ENCODE measurements around the gene ANKRD23. TPM values are rescaled to one million over a fixed set of nuclear protein-coding genes. Genes with fewer than 3 reads are reported as not detected.

The ANKRD23 gene
- total and polyA plus RNA-seq, 4 experiments from 2014 or later, result 1.5 to 19.7 (median 19.4) TPM; not detected in 1

DNA sequence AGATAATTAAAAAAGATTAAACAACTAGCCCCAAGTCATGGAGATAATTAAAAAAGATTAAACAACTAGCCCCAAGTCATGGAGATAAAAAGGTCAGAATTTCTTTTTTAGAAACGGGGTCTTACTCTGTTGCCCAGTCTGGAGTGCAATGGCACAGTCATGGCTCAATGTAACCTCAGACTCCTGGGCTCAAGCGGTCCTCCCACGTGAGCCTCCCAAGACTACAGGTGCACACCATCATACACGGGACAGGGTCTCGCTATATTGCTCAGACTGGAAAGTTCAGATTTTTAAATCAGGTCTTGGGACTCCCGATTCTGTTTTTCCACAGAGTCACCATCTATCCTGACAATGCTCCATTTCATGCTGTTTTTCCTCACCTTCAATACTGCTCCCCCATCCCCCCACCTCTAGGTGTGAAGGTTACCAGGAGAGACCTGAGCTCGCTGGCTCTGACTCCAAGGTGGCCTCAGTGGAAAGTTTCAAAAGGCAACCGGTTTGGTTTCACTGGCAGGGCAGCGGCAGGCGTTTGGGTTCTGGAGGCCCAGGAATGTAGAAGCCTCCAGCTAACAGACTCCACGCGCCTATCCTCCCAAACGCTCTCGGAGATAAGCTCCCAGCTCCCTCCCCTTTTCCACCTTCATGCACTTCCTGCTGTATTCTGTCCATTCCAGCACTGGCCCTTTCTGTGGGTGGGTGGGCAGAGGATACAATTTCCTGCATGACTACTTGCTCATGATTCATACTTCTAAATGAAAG, 28.9 kb upstream of the ANKRD23 start:
- intact Hi-C loops (cut with micrococcal nuclease), result no loop called here
- peak overlapping the region; percentile 30 to 88 (median 77) for H3K27ac Mint-ChIP-seq

DNA sequence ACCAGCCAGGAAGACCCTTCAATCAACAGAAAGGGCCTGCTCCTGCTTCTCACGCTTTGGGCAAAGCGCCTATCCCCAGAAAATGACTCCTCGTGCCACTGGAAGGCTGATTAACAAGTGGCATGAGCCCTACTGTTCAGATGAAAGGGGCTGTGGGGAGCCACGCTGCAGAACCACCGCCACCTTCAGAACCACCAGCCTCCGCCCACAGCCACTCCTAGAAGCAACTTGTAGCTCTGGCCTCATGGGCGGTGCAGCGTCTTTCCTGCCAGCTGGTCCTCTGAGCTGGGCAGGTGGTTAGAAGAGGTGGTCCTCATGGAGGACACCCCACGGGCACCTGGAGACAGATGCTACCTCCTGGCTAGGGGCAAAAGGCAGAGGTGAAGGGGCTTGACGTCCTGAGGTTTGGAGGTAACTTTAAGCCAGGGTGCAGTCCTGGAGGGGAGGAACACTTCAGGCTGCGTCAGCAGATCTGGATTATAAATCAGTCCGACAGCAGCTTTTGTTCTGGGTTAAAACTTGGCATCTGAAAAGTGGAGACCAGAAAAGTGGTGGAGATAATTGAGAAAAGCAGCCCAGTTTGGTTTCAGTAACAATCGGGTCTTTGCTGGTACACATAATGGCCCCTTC, 26.9 kb upstream of the ANKRD23 start:
- peak overlapping the region; percentile 86 to 97 (median 92) for H3K4me3 Mint-ChIP-seq
- Histone ChIP-seq H3K9me3 (ENCODE audit: control insufficient read depth in 1 of 2, low read length in 2 of 2) (no peaks in the 10 kb centered on the region), H3K27ac (ENCODE audit: low read depth, low read length) (peak overlapping the region; percentile 71), H3K4me3 (ENCODE audit: low read length in 2 of 2) (peak overlapping the region; percentile 13 to 72), H3K36me3 (ENCODE audit: insufficient read depth, low read length) (peaks cover 14% of the 10 kb centered on the region), H3K27me3 (ENCODE audit: insufficient read depth, low read length) (no peaks in the 10 kb centered on the region), H3K4me1 (ENCODE audit: insufficient read depth, low read length) (peaks cover 51% of the 10 kb centered on the region)
- peak; percentile 76 to 84 (median 80) for DNase-seq
- H3K9me3 Mint-ChIP-seq, result no peaks in the 10 kb centered on the region
- ChIA-PET POLR2A (ENCODE audit: partially characterized antibody) (interaction anchor here (0.6 to 9.8 kb wide), 21 partner anchors 11 to 334 kb away, joined by 3 to 161 read pairs (median 4); partner anchors contain the start of genes ANKRD36, ANKRD39 and ARID5A), CTCF (ENCODE audit: partially characterized antibody) (interaction anchor here (0.7 to 7.2 kb wide), 15 partner anchors 8 to 241 kb away, joined by 3 to 71 read pairs (median 4); partner anchors contain the start of gene ANKRD39)
- intact Hi-C loops (cut with micrococcal nuclease), result loop anchor here (1.0 kb wide), 5 partner anchors 12 to 93 kb away; partner anchors contain the start of genes ANKRD39 and CNNM3
- peak overlapping the region; percentile 88 to 98 (median 95) for H3K27ac Mint-ChIP-seq
- peaks cover 34 to 73% (median 49%) of the 10 kb centered on the region in 4 donors for H3K4me1 Mint-ChIP-seq
- H3K36me3 Mint-ChIP-seq, result peaks cover 2 to 26% of the 10 kb centered on the region in 2 donors
- H3K27me3 Mint-ChIP-seq, result no peaks in the 10 kb centered on the region

More for the DNA sequence above, 28.9 kb upstream of the ANKRD23 start:
- no peaks in the 10 kb centered on the region for H3K27me3 ChIP-seq (ENCODE audit: insufficient read depth, low read length)
- ChIA-PET CTCF (ENCODE audit: partially characterized antibody) (interaction anchor here (0.9 to 7.2 kb wide), 5 partner anchors 10 to 82 kb away, joined by 3 to 71 read pairs (median 5); partner anchors contain the start of gene ANKRD39), POLR2A (ENCODE audit: partially characterized antibody) (interaction anchor here (1.0 to 9.8 kb wide), 9 partner anchors 9 to 90 kb away, joined by 3 to 161 read pairs (median 7); partner anchors contain the start of gene ANKRD39)
- peaks cover 23 to 58% (median 38%) of the 10 kb centered on the region in 4 donors for H3K4me1 Mint-ChIP-seq
- H3K4me3 ChIP-seq (ENCODE audit: low read length in 2 of 2), result no peak overlapping the region
- H3K36me3 ChIP-seq (ENCODE audit: insufficient read depth, low read length), result no peaks in the 10 kb centered on the region
- no peaks in the 10 kb centered on the region for H3K27me3 Mint-ChIP-seq
- H3K9me3 Mint-ChIP-seq, result no peaks in the 10 kb centered on the region
- no peak for DNase-seq
- H3K9me3 ChIP-seq (ENCODE audit: control insufficient read depth in 1 of 2, low read length in 2 of 2), result no peaks in the 10 kb centered on the region
- H3K27ac ChIP-seq (ENCODE audit: low read depth, low read length), result no peak overlapping the region
- H3K4me3 Mint-ChIP-seq, result peak overlapping the region in 2 of 8 donors; percentile 39 to 41
- H3K36me3 Mint-ChIP-seq, result peaks cover 0 to 12% of the 10 kb centered on the region in 2 donors
- H3K4me1 ChIP-seq (ENCODE audit: insufficient read depth, low read length), result peaks cover 34% of the 10 kb centered on the region

DNA sequence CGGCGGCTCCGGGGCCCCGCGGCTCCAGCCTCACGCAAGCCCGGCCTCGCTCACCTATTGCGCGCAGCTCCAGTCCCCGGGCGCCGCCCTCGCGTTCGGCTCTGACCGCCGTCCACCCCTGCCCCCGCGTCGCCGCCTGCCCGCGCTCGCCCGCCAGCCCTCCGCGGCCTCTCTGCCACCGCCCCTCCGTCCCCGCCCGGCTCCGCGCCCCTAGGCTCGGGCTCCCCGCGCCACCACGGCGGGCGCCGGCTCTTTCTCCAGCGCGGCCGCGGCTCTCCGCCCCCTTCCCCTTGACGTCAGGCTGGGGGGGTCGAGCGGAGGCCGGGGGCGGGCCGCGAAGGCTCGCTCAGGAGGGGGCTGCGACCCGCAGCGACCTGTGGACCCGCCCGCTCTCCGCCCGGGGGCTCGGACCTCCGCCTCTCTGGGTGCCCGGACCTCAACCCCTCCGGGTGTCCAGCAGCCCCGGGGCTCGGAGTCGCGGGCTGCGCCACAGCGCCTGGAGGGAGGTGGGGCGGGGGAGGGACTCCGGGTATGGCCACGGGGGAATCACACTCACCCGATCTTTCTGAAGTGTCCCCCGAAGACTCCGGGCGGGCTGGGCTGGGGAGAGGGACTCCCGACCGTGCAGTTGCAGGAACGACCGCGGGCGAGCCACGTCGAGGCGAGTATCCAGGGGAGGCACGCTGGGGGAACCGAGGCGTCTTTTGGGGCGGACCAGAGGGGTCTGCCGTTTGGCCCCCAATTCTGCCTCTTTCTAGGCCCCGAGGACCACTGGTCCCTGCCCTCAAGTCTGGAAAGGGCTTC, 26.2 kb upstream of the ANKRD23 start, which contains the start of gene SEMA4C:
Gene SEMA4C, minus strand, starts transcription at position 259 of the 804 bp plus-strand sequence. CDS start 2,194 bp downstream, outside the sequence.
- Mint-ChIP-seq H3K27me3 (no peaks in the 10 kb centered on the region), H3K4me3 (peak within 1 kb of the TSS; percentile 86 to 97 (median 92)), H3K36me3 (peaks cover 6 to 32% of the 10 kb centered on the region in 2 donors), H3K9me3 (no peaks in the 10 kb centered on the region), H3K4me1 (peaks cover 35 to 71% (median 51%) of the 10 kb centered on the region in 4 donors), H3K27ac (peak within 1 kb of the TSS; percentile 88 to 98 (median 95))
- Histone ChIP-seq H3K4me3 (ENCODE audit: low read length in 2 of 2) (peak within 1 kb of the TSS; percentile 36 to 72), H3K9me3 (ENCODE audit: control insufficient read depth in 1 of 2, low read length in 2 of 2) (no peaks in the 10 kb centered on the region), H3K27me3 (ENCODE audit: insufficient read depth, low read length) (no peaks in the 10 kb centered on the region), H3K36me3 (ENCODE audit: insufficient read depth, low read length) (peaks cover 21% of the 10 kb centered on the region), H3K4me1 (ENCODE audit: insufficient read depth, low read length) (peaks cover 51% of the 10 kb centered on the region), H3K27ac (ENCODE audit: low read depth, low read length) (peak within 1 kb of the TSS; percentile 71)
- peak; percentile 68 to 78 (median 69) for DNase-seq
- intact Hi-C loops (cut with micrococcal nuclease), result loop anchor here (1.0 kb wide), 5 partner anchors 12 to 93 kb away; partner anchors contain the start of genes ANKRD39 and CNNM3
- CTCF ChIA-PET (ENCODE audit: partially characterized antibody), result interaction anchor here (0.7 to 7.2 kb wide), 10 partner anchors 11 to 85 kb away, joined by 3 to 71 read pairs (median 6); partner anchors contain the start of gene ANKRD39
- POLR2A ChIA-PET (ENCODE audit: partially characterized antibody), result interaction anchor here (0.8 to 9.8 kb wide), 20 partner anchors 11 to 332 kb away, joined by 3 to 161 read pairs (median 14); partner anchors contain the start of genes ANKRD36, ANKRD39 and ARID5A

DNA sequence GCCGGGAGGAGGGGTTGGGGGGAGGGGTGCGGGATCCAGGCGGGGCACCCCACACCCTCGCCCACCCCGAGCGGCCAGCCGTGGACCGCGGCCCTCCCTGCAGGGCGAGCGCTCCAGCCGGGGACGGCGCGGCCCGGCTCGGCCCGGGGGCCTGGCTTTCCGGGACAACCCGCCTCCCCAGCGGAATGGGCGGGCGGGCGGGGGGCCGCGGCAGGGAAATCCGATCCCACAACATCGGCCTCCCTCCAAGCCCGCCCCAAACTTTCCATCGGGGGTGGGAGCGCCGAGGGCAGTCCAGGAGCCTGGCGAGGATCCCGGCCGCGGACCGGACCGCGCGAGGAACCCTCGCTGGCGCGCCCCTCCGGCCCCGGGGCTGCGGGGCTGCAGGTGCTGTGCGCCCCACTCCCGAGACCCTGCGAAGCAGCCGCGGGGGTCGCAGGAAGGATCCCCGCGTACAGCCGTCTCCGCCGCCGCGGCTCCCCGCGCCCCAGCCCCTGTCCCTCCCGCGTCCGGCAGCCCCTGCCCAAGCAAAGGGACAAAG, 25.5 kb upstream of the ANKRD23 start:
- intact Hi-C loops (cut with micrococcal nuclease), result no loop called here
- no peaks in the 10 kb centered on the region for H3K9me3 ChIP-seq (ENCODE audit: control insufficient read depth in 1 of 2, low read length in 2 of 2)
- H3K9me3 Mint-ChIP-seq, result no peaks in the 10 kb centered on the region
- H3K4me3 Mint-ChIP-seq, result peak overlapping the region in 4 of 8 donors; percentile 44 to 93 (median 73)
- no peaks in the 10 kb centered on the region for H3K27me3 ChIP-seq (ENCODE audit: insufficient read depth, low read length)
- H3K27me3 Mint-ChIP-seq, result no peaks in the 10 kb centered on the region
- H3K27ac Mint-ChIP-seq, result peak overlapping the region in 1 of 7 donors; percentile 94
- H3K36me3 ChIP-seq (ENCODE audit: insufficient read depth, low read length), result peaks cover 28% of the 10 kb centered on the region
- peak overlapping the region; percentile 71 for H3K27ac ChIP-seq (ENCODE audit: low read depth, low read length)
- ChIA-PET CTCF (ENCODE audit: partially characterized antibody) (interaction anchor here (0.8 to 16.0 kb wide), 12 partner anchors 10 to 94 kb away, joined by 3 to 624 read pairs (median 4); partner anchors contain the start of gene ANKRD39), POLR2A (ENCODE audit: partially characterized antibody) (interaction anchor here (0.9 to 9.8 kb wide), 17 partner anchors 10 to 331 kb away, joined by 3 to 161 read pairs (median 15); partner anchors contain the start of genes ANKRD36, ANKRD39 and ARID5A)
- peaks cover 6 to 37% of the 10 kb centered on the region in 2 donors for H3K36me3 Mint-ChIP-seq
- H3K4me1 Mint-ChIP-seq, result peaks cover 33 to 64% (median 47%) of the 10 kb centered on the region in 4 donors
- peaks cover 45% of the 10 kb centered on the region for H3K4me1 ChIP-seq (ENCODE audit: insufficient read depth, low read length)
- no peak for DNase-seq
- peak overlapping the region in 1 of 2 donors; percentile 72 for H3K4me3 ChIP-seq (ENCODE audit: low read length in 2 of 2)

DNA sequence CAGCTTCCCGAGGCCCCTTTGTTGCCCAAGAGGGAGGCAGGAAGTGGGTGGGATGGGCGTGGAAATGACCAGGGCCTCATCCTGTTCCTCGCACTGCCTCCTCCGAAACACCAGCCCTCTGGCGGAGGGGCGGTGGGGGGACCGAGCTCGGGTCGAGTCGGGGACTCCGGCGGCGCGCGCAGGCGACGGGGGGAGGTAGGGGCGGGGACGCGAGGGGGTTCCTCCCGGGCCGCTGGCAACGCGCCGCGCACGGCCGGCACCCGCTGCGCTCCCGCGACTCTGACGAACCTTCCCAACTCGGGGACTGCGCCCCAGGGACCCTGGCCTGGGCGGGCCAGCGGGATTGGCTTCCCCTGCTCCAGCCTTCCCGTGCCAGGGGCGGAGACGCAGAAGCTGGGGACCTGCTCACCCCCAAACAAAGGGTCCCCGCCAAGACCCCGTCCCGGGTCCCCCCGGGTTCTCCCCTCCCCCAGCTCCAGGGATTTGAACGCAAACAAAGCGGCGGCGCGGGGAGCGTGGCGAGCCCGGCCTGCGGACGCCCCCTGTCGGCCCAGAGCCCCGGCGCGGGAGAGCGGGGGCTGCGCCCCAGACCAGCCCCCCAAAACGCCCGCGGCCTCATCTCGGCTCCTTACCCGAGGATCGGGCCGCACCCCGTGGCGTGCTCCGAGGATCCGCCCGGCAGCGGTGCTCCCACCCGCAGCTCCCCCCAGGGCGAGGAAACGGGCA, 24.9 kb upstream of the ANKRD23 start:
- Histone ChIP-seq H3K27ac (ENCODE audit: low read depth, low read length) (peak overlapping the region; percentile 68), H3K36me3 (ENCODE audit: insufficient read depth, low read length) (peaks cover 34% of the 10 kb centered on the region), H3K27me3 (ENCODE audit: insufficient read depth, low read length) (no peaks in the 10 kb centered on the region), H3K4me3 (ENCODE audit: low read length in 2 of 2) (peak overlapping the region; percentile 47 to 72), H3K4me1 (ENCODE audit: insufficient read depth, low read length) (peaks cover 39% of the 10 kb centered on the region), H3K9me3 (ENCODE audit: control insufficient read depth in 1 of 2, low read length in 2 of 2) (no peaks in the 10 kb centered on the region)
- intact Hi-C loops (cut with micrococcal nuclease), result loop anchor here (1.0 kb wide), 1 partner anchor 83 kb away; no protein-coding TSS in a partner anchor
- H3K27me3 Mint-ChIP-seq, result no peaks in the 10 kb centered on the region
- POLR2A ChIA-PET (ENCODE audit: partially characterized antibody), result interaction anchor here (0.6 to 9.8 kb wide), 21 partner anchors 10 to 331 kb away, joined by 3 to 161 read pairs (median 8); partner anchors contain the start of genes ANKRD36, ANKRD39 and ARID5A
- peak; percentile 50 to 72 (median 52) for DNase-seq
- CTCF ChIA-PET (ENCODE audit: partially characterized antibody), result interaction anchor here (0.8 to 16.0 kb wide), 13 partner anchors 9 to 94 kb away, joined by 3 to 624 read pairs (median 4); partner anchors contain the start of gene ANKRD39
- H3K36me3 Mint-ChIP-seq, result peaks cover 6 to 37% of the 10 kb centered on the region in 2 donors
- peak overlapping the region in 6 of 7 donors; percentile 79 to 94 (median 92) for H3K27ac Mint-ChIP-seq
- peaks cover 27 to 58% (median 42%) of the 10 kb centered on the region in 4 donors for H3K4me1 Mint-ChIP-seq
- H3K9me3 Mint-ChIP-seq, result no peaks in the 10 kb centered on the region
- H3K4me3 Mint-ChIP-seq, result peak overlapping the region; percentile 69 to 91 (median 88)
